HG03108 (cell line): ENCODE data around the gene PPP4R1.

Experiments
- ATAC-seq: cut with Tn5 transposase; IDR thresholded peaks from one replicate; pipeline ENCODE4 v1.9.1; 2021; ENCODE audit warnings: moderate library complexity; ENCODE audit not compliant: unreplicated experiment

PPP4R1 gene

GRCh38 chr18:9550429-9550828 is 63.9 kb downstream of the PPP4R1 start:
- no peak for ATAC-seq

DNA sequence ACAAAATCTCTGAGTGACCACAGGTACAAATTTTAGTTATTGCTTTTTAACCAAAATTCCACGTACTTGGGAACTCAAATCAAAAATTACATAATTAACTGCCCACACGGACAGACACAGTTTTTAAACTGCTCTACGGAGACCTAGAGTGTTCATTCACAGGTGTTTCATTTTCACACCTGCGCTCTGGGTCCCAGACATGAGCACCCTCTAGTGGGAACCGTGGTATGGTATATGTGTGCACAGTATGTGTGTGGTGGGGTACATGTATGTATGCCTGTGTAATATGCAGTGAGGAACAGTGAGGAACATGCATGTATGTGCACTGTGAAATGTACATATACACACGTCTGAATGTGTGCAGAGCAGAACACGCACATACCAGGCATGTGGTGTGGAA is 65.0 kb downstream of the PPP4R1 start:
- ATAC-seq, result no peak

- no peak for ATAC-seq
Observed at GRCh38 chr18:9547782-9548181, 66.6 kb downstream of the PPP4R1 start.

DNA sequence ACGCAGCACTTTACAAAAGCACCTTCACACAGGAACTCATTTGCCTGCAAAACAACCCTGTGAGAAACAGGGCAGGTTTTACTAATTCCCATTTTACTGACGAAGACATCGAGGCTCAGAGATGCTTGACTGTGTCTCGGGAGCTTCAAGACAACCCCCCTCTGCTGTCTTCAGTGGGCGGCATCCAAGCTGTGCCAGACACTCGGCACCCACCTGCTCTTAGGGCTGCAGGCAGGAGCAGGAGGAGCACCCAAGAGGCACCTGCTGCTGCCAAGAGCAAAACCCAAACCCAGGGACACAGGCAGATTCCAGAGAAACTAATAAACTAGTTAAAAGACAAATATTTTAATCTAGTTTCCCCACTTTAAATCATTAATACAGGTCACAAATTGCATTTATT is 67.9 kb downstream of the PPP4R1 start:
- ATAC-seq, result no peak

GRCh38 chr18:9545029-9545428 is 69.3 kb downstream of the PPP4R1 start:
- no peak for ATAC-seq

DNA sequence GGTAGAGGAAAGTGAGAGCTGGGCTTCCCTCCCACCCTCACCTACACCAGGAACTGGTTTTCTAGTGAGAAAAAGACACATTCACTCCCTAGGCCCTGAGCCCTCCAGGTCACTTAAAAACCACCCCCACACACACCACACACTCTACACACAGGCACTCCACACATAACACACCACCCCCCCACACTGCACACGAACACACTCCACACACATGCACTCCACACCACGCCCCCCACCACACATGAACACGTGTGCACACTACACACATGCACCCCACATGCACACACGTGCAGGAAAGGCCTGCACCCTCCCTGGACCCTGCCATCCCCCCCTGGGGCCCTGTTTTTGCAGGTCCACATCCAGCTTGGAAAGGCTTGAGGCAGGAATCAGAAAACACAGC is 71.4 kb downstream of the PPP4R1 start:
- ATAC-seq, result no peak

GRCh38 chr18:9539938-9540337 is 74.4 kb downstream of the PPP4R1 start:
- ATAC-seq, result no peak

- no peak for ATAC-seq
Observed at GRCh38 chr18:9539283-9539682, 75.1 kb downstream of the PPP4R1 start.

- ATAC-seq, result no peak
Observed at GRCh38 chr18:9537677-9538076, 76.7 kb downstream of the PPP4R1 start.

GRCh38 chr18:9536354-9537152 is 77.8 kb downstream of the PPP4R1 start:
- no peak for ATAC-seq

DNA sequence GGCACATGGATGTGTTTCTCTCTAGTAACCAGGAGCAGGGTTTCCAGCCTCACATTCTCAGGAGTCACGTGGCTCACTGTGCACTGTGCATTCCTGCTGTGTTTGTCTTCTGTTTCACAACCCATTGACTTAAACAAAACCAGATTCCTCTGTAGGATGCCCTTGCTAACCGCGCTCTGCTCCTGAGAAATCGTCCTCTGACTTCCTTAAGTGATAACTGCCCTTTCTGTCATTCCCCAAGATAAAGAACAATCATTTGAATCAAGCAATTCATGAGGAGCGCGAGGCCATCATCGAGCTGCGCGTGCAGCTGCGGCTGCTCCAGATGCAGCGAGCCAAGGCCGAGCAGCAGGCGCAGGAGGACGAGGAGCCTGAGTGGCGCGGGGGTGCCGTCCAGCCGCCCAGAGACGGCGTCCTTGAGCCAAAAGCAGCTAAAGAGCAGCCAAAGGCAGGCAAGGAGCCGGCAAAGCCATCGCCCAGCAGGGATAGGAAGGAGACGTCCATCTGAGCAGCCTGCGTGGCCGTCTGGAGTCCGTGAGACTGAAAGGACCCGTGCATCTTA is 78.8 kb downstream of the PPP4R1 start:
- ATAC-seq, result no peak

DNA sequence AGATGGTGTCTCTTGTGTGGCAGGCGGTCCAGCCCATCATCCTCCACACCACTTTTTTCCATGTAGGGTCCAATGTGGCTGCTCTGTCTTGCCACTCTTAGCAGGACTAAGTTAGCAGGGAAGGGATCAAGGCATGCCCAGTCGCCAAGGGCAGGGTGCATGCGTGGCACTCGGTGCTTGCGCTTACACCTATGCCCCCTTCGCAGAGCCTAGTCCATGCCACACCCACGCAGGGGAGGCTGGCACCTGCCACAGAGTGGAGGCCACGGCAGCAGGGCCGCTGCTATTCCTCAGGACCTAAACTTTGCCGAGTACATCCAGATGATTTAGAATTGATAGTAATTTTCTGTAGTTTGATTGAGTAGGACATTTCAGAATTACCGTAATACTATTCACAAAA is 79.5 kb downstream of the PPP4R1 start:
- ATAC-seq, result no peak

DNA sequence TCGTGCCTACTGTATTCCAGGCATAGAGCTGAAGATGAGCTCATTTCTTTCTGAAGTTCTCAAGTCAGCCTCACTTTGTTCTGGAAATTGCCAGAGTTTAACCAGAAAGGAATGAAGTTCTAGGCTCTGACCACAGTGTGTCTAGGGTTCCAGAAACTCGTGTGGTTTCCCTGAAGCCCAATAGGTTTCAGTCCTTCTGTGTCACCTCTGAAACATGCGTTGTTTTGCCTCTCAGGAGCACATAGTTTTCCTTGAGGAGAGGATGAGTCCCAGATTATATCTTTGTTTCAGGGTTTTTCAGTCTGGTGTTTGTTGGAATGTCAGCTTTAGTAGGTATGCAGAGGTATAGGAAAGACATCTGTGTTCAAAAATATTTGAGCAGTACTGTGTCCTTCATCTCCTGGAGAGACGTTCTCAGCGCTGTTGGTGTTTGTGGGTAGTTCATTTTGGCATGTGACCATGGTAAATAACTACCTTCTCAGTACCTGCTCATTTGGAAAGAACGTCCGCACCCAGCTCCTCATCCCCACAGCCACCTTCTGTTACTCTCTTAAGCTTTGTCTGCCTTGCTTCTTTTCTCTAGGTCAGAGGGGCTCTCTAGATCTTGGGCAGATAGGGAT is 82.5 kb downstream of the PPP4R1 start:
- ATAC-seq, result no peak

GRCh38 chr18:9530226-9531009 is 83.9 kb downstream of the PPP4R1 start:
- no peak for ATAC-seq

DNA sequence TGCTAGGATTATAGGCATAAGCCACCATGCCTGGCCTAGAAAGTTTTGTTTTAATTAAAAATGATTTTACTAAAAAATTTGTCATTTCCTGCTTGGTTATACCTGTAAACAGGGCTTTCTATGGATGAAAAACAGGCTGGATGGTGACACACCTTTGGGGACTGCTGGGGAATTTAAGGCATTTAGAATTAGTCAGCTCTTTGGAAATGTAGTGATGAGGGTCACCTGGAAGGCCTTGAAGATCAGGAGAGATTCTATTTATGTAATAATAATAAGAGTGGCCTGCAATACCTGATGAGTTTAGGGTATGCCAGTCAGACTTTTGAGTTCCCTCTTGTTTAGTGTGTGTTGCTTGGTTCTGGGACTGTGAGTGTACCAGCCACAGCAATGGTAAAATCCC is 87.9 kb downstream of the PPP4R1 start:
- no peak for ATAC-seq

DNA sequence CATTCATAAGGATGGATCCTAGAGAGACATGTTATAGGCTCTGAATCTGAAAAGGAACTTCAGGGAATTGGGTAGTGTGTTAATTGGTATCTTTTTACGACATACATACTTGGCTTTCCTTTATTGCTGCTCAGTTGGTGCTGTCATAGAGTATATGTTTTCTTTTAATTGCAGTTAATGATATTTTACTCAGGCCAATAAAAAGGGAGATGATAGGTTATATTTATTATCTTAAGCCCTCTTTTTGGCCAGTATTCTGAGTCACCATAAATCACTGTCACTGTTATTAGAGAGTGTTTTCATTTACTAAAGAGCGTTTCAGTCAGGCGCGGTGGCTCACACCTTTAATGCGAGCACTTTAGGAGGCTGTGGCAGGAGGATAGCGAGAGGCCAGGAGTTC is 91.4 kb downstream of the PPP4R1 start:
- no peak for ATAC-seq

- ATAC-seq, result no peak
Observed at GRCh38 chr18:9521770-9522169, 92.6 kb downstream of the PPP4R1 start.

DNA sequence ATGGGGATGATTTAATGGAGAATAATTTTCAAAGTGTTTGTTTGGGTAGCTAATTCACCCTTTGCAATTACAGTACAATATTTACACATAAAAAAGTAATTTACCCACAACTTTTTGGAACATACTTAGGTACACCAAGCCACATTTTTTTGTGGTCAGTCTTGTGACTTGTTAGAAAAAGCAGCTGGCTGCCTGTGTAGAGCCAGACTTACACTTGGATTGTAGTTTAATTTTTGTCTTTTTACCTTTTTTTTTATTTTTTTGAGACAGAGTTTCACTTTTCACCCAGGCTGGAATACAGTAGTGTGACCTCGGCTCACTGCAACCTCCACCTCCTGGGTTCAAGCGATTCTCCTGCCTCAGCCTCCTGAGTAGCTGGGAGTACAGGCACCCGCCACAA is 93.7 kb downstream of the PPP4R1 start:
- no peak for ATAC-seq

GRCh38 chr18:9519399-9519798 is 95.0 kb downstream of the PPP4R1 start:
- no peak for ATAC-seq

- no peak for ATAC-seq
Observed at GRCh38 chr18:9517869-9518268, 96.5 kb downstream of the PPP4R1 start.

GRCh38 chr18:9516437-9517064 is 97.8 kb downstream of the PPP4R1 start:
- no peak for ATAC-seq
